ENCODE measurements around the gene EML3.
A peak's percentile ranks its signal among the peaks of the same experiment; 100 is the strongest.
"Not testable (repeated sequence)": the region's sequence is repeated elsewhere in the genome, so short reads cannot be mapped to it uniquely, and the experiment has no call there.

The EML3 gene
- total RNA-seq = 21.6 to 56.9 (median 32.1) reads per million in 17 experiments

- peak; percentile 80 to 93 (median 88) for DNase-seq
Measured at GRCh38 chr11:62612366-62613290, at the start of gene EML3, which contains the start of gene ROM1. Gene EML3 (minus strand): TSS chr11:62612775. CDS start chr11:62612457, 318 bp downstream. Gene ROM1 (plus strand): TSS chr11:62613257. CDS start chr11:62613282, 25 bp downstream.

GRCh38 chr11:62656796-62657429 lies 44.3 kb upstream of the EML3 start:
- no peak for DNase-seq

- DNase-seq = no peak
Measured at GRCh38 chr11:62654297-62654696, 41.7 kb upstream of the EML3 start.

GRCh38 chr11:62652161-62653006 lies 39.8 kb upstream of the EML3 start:
- DNase-seq = no peak

- not testable (repeated sequence) for DNase-seq
Measured at GRCh38 chr11:62650283-62650682, 37.7 kb upstream of the EML3 start.

GRCh38 chr11:62649486-62649885 lies 36.9 kb upstream of the EML3 start:
- DNase-seq = no peak

- no peak for DNase-seq
Measured at GRCh38 chr11:62648967-62649364, 36.4 kb upstream of the EML3 start.

GRCh38 chr11:62648185-62648966 lies 35.8 kb upstream of the EML3 start:
- DNase-seq = no peak

GRCh38 chr11:62647609-62648005 lies 35.0 kb upstream of the EML3 start:
- DNase-seq = no peak

GRCh38 chr11:62646825-62647608 lies 34.4 kb upstream of the EML3 start:
- no peak for DNase-seq

GRCh38 chr11:62645946-62646824 lies 33.6 kb upstream of the EML3 start, which contains the start of gene GANAB:
Gene GANAB (minus strand): TSS chr11:62646613. CDS start chr11:62646599, 14 bp downstream.
- peak; percentile 99 to 100 (median 99) for DNase-seq

GRCh38 chr11:62645671-62645945 lies 33.0 kb upstream of the EML3 start:
- DNase-seq = no peak

GRCh38 chr11:62644220-62644619 lies 31.6 kb upstream of the EML3 start:
- DNase-seq = no peak

- no peak for DNase-seq
Measured at GRCh38 chr11:62632492-62632891, 19.9 kb upstream of the EML3 start.

- peak in 1 of 4 experiments; percentile 27 for DNase-seq
Measured at GRCh38 chr11:62627713-62628112, 15.1 kb upstream of the EML3 start.

GRCh38 chr11:62622476-62623089 lies 10.0 kb upstream of the EML3 start:
- DNase-seq = no peak

GRCh38 chr11:62621567-62622470 lies 9.2 kb upstream of the EML3 start, which contains the start of gene B3GAT3:
Gene B3GAT3 (minus strand): TSS chr11:62621986. CDS start chr11:62621947, 39 bp downstream.
- peak; percentile 99 for DNase-seq

- DNase-seq = no peak
Measured at GRCh38 chr11:62621027-62621566, 8.5 kb upstream of the EML3 start.

Measured in suppressor macrophage (primary cell).